Measurements from ENCODE around the gene RAD9A.
"Not testable (repeated sequence)": the region's sequence is repeated elsewhere in the genome, so short reads cannot be mapped to it uniquely, and the experiment has no call there.

The RAD9A gene

GRCh38 chr11:67397536-67397935 lies 5.8 kb downstream of the RAD9A start:
- DNase-seq (ENCODE audit: low read depth in 1 of 2, low spot score in 1 of 2): no peak
- no peak for TF ChIP-seq JUND (IDR thresholded peaks at IDR 0.05; ENCODE audit: low read depth)
- in situ Hi-C loops (cut with HindIII; ENCODE audit: low pct_unique_long_range_greater_than_20kb, low sequenced_read_pairs): no loop called here

DNA sequence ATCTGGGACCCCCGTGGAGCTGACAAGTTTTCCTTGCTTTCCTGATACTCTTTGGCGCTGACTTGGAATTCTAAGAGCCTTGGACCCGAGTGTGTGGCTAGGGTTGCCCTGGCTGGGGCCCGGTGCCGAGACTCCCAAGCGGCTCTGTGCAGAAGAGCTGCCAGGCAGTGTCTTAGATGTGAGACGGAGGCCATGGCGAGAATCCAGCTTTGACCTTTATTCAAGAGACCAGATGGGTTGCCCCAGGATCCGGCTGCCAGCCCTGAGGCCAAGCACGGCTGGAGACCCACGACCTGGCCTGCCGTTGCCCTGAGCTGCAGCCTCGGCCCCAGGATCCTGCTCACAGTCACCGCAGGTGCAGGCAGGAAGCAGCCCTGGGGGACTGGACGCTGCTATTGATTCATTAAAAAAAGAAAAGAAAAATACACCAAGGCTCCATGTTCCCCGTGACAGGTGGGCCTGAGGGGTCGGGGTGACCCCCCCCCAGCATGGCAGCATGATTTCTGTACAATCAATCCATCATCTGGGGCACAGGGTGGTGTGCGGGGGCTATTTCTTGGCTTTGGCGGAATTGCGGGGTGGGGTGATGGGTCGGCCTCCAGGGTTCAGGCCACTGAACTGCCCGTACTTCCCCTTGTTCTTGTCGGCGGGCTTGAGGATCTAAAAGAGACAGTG lies 6.3 kb downstream of the RAD9A start:
- no peak for DNase-seq (ENCODE audit: low read depth in 1 of 2, low spot score in 1 of 2)
- in situ Hi-C loops (cut with HindIII; ENCODE audit: low pct_unique_long_range_greater_than_20kb, low sequenced_read_pairs): no loop called here
- no peak for TF ChIP-seq JUND (IDR thresholded peaks at IDR 0.05; ENCODE audit: low read depth)

GRCh38 chr11:67398661-67399563 lies 7.1 kb downstream of the RAD9A start:
- in situ Hi-C loops (cut with HindIII; ENCODE audit: low pct_unique_long_range_greater_than_20kb, low sequenced_read_pairs): no loop called here
- no peak for DNase-seq (ENCODE audit: low read depth in 1 of 2, low spot score in 1 of 2)

DNA sequence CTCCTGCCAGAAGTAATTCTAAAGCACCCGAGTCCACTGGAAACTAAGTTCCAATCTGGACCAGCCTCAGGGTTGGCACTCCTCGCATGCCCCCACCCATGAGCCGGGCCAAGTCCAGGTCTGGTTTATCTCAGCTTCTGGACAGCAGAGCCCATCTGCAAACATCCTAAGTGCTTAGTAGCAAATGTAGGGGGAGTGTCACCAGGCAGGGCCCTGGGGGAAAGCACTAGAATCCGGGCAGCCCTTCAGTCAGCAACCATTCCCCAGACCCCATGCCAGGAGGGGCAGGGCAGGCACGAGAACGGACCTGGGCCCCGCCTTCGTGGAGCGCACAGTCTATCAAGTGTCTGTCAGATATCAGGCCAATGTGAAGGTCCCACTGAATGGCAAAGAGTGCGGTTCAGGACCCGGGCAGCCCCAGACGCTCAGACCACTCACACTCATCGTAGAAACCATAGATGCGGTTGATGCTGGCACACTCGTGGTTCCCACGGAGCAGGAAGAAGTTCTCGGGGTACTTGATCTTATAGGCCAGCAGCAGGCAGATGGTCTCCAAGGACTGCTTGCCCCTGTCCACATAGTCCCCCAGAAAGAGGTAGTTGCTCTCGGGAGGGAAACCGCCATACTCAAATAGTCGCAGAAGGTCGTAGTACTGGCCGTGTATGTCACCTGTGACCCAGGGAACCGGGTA lies 8.6 kb downstream of the RAD9A start:
- in situ Hi-C loops (cut with HindIII; ENCODE audit: low pct_unique_long_range_greater_than_20kb, low sequenced_read_pairs): no loop called here
- TF ChIP-seq JUND (IDR thresholded peaks at IDR 0.05; ENCODE audit: low read depth): no peak
- no peak for DNase-seq (ENCODE audit: low read depth in 1 of 2, low spot score in 1 of 2)

More at GRCh38 chr11:67398661-67399563, 7.1 kb downstream of the RAD9A start:
- no peak for TF ChIP-seq JUND (IDR thresholded peaks at IDR 0.05; ENCODE audit: low read depth)

DNA sequence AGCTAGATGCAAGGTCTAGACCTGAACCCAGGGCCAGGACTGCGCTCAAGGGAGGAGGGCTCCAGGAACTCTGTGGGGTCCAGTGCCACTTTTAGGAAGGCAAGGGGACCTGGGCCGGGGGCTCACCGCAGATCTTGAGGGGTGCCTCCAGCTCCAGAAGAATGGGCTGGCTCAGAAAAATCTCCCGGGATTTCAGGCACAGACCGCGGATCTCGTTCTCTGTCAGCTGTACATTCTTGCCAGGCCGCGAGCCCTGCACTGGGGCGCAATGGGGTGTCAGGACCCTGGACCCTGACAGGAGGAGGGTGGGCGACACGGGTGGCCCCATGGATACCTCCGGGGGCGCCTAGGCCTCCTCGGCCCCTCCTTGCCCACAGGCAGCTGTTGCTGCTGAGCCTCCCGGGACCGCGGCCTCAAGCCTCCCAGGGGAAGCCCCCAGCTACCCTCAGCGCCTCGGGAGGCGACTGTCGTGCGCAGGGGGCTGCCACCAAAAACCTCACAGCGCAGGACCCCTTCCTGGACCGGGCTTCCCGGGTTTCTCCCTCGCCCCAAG lies 9.2 kb downstream of the RAD9A start:
- no peak for DNase-seq (ENCODE audit: low read depth in 1 of 2, low spot score in 1 of 2)
- in situ Hi-C loops (cut with HindIII; ENCODE audit: low pct_unique_long_range_greater_than_20kb, low sequenced_read_pairs): no loop called here
- no peak for TF ChIP-seq JUND (IDR thresholded peaks at IDR 0.05; ENCODE audit: low read depth)

DNA sequence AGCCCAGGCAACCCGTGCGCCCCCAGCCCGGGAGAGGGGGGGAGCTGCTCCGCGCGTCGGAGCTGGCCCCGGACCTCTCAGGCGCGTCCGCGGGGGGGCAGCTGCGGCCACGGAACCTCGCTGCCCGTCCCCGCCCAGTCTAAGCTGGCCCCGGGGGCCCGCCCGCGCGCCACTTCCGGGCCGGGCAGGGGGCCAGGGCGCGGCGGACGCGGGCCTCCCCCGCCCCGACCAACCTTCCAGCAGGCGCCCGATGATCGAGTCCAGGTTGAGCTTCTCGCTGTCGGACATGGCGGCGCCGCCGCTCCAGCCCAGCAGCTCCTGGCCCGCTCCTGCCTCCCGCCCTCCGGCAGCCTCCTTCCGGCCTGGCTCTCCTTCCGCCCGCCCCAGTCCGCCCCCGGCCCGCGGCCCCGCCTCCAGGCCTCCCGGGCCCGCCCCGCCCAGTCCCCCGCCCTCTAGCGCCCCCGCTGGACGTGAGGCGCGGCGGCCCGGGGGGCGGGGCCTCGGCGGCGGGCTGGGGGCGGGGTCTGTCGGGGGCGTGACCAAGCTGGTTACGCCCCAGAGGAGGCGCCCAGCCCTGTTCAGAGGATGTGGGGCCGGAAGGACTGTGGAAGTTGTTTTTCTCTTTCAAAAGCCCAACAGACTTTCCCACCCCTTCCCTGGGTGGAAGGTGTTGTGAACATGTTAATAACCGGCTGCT lies 9.9 kb downstream of the RAD9A start, which contains the start of gene PPP1CA:
Gene PPP1CA (minus strand): TSS at position 364 of the 697 bp plus-strand sequence. CDS start 76 bp downstream, at position 288.
- in situ Hi-C loops (cut with HindIII; ENCODE audit: low pct_unique_long_range_greater_than_20kb, low sequenced_read_pairs): no loop called here
- DNase-seq (ENCODE audit: low read depth in 1 of 2, low spot score in 1 of 2): peak; percentile 94 to 97
- no peak for TF ChIP-seq JUND (IDR thresholded peaks at IDR 0.05; ENCODE audit: low read depth)

DNA sequence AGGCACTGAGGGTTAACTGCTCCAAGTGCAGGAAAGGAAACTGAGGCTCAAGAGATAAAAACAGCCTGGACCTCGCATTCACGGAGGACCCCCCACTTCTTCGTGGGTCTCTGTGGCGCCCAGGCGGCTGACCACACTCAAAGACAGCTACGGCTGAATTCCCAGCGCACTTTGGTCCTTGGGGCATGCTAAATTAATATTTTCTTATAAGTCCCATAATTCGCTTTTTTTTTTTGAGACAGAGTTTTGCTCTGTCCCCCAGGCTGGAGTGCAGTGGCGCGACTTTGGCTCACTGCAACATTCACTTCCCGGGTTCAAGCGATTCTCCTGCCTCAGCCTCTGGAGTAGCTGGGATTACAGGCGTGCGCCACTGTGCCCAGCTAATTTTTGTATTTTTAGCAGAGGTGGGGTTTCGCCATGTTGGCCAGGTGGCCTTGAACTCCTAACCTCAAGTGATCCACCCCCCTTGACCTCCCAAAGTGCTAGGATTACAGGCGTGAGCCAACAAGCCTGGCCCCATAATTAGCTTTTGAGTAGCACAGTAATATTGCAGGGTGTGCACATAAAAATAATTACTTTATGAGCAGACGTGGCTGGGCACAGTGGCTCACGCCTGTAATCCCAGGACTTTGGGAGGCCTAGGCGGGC lies 10.5 kb downstream of the RAD9A start:
- DNase-seq (ENCODE audit: low read depth in 1 of 2, low spot score in 1 of 2); in situ Hi-C loops (cut with HindIII; ENCODE audit: low pct_unique_long_range_greater_than_20kb, low sequenced_read_pairs): not testable (repeated sequence)

- DNase-seq (ENCODE audit: low read depth in 1 of 2, low spot score in 1 of 2); in situ Hi-C loops (cut with HindIII; ENCODE audit: low pct_unique_long_range_greater_than_20kb, low sequenced_read_pairs): not testable (repeated sequence)
Measured at GRCh38 chr11:67403085-67403484, 11.3 kb downstream of the RAD9A start.

DNA sequence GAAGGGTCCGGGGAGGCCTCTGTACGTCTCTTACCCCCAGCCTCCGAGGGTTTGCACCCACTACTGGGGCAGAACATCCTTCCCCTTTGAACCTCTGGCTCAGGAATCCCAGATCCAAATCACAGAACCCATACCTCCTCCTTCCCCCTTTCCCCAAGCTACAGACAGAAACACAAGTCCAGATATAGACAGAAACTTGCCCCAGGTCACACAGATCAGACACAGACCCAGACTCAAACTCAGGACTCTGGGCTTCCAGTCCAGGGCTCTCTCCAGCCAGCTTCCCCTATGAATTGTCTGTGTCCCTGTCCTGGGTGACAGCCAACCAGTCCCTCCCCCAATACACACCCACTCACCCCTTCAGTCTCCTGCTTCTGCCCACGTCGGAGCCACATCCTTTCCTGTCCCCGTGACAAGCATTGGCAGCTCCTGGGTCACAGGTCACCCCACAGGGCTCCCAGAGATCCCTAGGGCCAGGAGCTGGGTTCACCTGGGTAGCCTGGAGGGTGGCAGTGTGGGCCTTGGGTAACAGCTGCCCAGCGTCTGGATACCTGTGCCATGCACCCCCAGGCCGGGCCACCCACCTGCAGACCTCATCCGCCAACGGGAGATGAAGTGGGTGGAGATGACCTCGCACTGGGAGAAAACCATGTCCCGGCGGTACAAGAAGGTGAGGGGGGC lies 12.9 kb downstream of the RAD9A start:
- no peak for DNase-seq (ENCODE audit: low read depth in 1 of 2, low spot score in 1 of 2)
- no peak for TF ChIP-seq JUND (IDR thresholded peaks at IDR 0.05; ENCODE audit: low read depth)
- in situ Hi-C loops (cut with HindIII; ENCODE audit: low pct_unique_long_range_greater_than_20kb, low sequenced_read_pairs): no loop called here

GRCh38 chr11:67405196-67405567 lies 13.4 kb downstream of the RAD9A start:
- in situ Hi-C loops (cut with HindIII; ENCODE audit: low pct_unique_long_range_greater_than_20kb, low sequenced_read_pairs): no loop called here
- DNase-seq (ENCODE audit: low read depth in 1 of 2, low spot score in 1 of 2): no peak
- no peak for TF ChIP-seq JUND (IDR thresholded peaks at IDR 0.05; ENCODE audit: low read depth)

- in situ Hi-C loops (cut with HindIII; ENCODE audit: low pct_unique_long_range_greater_than_20kb, low sequenced_read_pairs): no loop called here
- DNase-seq (ENCODE audit: low read depth in 1 of 2, low spot score in 1 of 2): no peak
- TF ChIP-seq JUND (IDR thresholded peaks at IDR 0.05; ENCODE audit: low read depth): no peak
Measured at GRCh38 chr11:67405688-67406339, 14.0 kb downstream of the RAD9A start.

Data from T47D (cell line).